SK-N-SH (cell line): ENCODE data around the gene IBSP.

Experiments
- ELF1 ChIP-seq: IDR thresholded peaks from 2 replicates; pipeline ENCODE4 v1.4.0; 2012
- MXI1 ChIP-seq: IDR thresholded peaks from 2 replicates; pipeline ENCODE4 v1.6.1; 2012; ENCODE audit warnings: mild to moderate bottlenecking, low read depth, low read length, improper control_type of control experiment
- POLR2AphosphoS5 ChIP-seq: IDR thresholded peaks from 2 replicates; pipeline ENCODE4 v1.6.1; 2012; ENCODE audit warnings: low read depth, low read length
- RAD21 ChIP-seq: IDR thresholded peaks from 2 replicates; pipeline ENCODE4 v1.6.1; 2012; ENCODE audit warnings: mild to moderate bottlenecking, low read length
- RXRA ChIP-seq: IDR thresholded peaks from 2 replicates; pipeline ENCODE4 v1.4.0; 2012; ENCODE audit warnings: low read depth, mild to moderate bottlenecking, borderline replicate concordance
- SMC3 ChIP-seq: IDR thresholded peaks from 2 replicates; pipeline ENCODE4 v1.6.1; 2012; ENCODE audit warnings: low read depth, low read length, improper control_type of control experiment
- TAF1 ChIP-seq: IDR thresholded peaks from 2 replicates; pipeline ENCODE4 v1.6.1; 2012; ENCODE audit warnings: low read depth, mild to moderate bottlenecking, low read length, moderate library complexity, borderline replicate concordance
- TF ChIP-seq, protein P1 (sequence below): IDR thresholded peaks from 2 replicates; pipeline ENCODE4 v1.6.1; 2012; ENCODE audit warnings: mild to moderate bottlenecking, low read depth, low read length, moderate library complexity
- TF ChIP-seq, protein P2 (sequence below): fragments of 200-600 bp; sonication (generic); IDR thresholded peaks from 2 replicates; pipeline ENCODE4 v1.6.1; 2017; ENCODE audit warnings: antibody characterized with exemption, mild to moderate bottlenecking, moderate library complexity
- TF ChIP-seq, protein P3 (sequence below): IDR thresholded peaks from 2 replicates; pipeline ENCODE4 v1.4.0; 2012; ENCODE audit warnings: low read depth, borderline replicate concordance
- TF ChIP-seq, protein P4 (sequence below): fragments of 150-350 bp; IDR thresholded peaks from 2 replicates; pipeline ENCODE4 v1.6.1; 2017; ENCODE audit warnings: antibody characterized with exemption, low read length, low read depth, borderline replicate concordance

DNA sequence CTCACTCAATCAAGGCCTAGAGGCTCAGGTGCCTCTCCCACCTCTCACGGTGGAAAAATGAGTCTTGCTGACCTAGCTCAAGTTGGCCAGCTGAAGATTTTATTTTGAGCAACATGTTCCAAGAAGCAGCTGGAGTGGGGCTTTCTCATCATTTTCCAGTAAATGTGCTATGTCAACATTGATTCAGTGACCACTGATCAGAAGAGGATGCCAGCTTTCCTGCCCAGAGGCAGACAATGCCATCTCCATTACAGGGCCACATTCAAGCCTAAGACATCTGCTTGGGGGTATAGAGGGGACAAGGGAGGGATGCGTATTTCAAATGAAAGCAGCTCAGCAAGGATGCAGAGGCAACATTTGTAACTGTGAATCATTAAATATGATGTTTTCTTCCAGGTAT, 36.4 kb downstream of the IBSP start:
- TF ChIP-seq, protein P1, sequence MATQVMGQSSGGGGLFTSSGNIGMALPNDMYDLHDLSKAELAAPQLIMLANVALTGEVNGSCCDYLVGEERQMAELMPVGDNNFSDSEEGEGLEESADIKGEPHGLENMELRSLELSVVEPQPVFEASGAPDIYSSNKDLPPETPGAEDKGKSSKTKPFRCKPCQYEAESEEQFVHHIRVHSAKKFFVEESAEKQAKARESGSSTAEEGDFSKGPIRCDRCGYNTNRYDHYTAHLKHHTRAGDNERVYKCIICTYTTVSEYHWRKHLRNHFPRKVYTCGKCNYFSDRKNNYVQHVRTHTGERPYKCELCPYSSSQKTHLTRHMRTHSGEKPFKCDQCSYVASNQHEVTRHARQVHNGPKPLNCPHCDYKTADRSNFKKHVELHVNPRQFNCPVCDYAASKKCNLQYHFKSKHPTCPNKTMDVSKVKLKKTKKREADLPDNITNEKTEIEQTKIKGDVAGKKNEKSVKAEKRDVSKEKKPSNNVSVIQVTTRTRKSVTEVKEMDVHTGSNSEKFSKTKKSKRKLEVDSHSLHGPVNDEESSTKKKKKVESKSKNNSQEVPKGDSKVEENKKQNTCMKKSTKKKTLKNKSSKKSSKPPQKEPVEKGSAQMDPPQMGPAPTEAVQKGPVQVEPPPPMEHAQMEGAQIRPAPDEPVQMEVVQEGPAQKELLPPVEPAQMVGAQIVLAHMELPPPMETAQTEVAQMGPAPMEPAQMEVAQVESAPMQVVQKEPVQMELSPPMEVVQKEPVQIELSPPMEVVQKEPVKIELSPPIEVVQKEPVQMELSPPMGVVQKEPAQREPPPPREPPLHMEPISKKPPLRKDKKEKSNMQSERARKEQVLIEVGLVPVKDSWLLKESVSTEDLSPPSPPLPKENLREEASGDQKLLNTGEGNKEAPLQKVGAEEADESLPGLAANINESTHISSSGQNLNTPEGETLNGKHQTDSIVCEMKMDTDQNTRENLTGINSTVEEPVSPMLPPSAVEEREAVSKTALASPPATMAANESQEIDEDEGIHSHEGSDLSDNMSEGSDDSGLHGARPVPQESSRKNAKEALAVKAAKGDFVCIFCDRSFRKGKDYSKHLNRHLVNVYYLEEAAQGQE = no peak
- TF ChIP-seq ELF1 (no peak), SMC3 (no peak), RAD21 (no peak), TAF1 (no peak), POLR2AphosphoS5 (no peak), MXI1 (no peak), RXRA (no peak)
- TF ChIP-seq, protein P2, sequence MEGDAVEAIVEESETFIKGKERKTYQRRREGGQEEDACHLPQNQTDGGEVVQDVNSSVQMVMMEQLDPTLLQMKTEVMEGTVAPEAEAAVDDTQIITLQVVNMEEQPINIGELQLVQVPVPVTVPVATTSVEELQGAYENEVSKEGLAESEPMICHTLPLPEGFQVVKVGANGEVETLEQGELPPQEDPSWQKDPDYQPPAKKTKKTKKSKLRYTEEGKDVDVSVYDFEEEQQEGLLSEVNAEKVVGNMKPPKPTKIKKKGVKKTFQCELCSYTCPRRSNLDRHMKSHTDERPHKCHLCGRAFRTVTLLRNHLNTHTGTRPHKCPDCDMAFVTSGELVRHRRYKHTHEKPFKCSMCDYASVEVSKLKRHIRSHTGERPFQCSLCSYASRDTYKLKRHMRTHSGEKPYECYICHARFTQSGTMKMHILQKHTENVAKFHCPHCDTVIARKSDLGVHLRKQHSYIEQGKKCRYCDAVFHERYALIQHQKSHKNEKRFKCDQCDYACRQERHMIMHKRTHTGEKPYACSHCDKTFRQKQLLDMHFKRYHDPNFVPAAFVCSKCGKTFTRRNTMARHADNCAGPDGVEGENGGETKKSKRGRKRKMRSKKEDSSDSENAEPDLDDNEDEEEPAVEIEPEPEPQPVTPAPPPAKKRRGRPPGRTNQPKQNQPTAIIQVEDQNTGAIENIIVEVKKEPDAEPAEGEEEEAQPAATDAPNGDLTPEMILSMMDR = no peak
- TF ChIP-seq, protein P3, sequence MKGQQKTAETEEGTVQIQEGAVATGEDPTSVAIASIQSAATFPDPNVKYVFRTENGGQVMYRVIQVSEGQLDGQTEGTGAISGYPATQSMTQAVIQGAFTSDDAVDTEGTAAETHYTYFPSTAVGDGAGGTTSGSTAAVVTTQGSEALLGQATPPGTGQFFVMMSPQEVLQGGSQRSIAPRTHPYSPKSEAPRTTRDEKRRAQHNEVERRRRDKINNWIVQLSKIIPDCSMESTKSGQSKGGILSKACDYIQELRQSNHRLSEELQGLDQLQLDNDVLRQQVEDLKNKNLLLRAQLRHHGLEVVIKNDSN = no peak
- TF ChIP-seq, protein P4, sequence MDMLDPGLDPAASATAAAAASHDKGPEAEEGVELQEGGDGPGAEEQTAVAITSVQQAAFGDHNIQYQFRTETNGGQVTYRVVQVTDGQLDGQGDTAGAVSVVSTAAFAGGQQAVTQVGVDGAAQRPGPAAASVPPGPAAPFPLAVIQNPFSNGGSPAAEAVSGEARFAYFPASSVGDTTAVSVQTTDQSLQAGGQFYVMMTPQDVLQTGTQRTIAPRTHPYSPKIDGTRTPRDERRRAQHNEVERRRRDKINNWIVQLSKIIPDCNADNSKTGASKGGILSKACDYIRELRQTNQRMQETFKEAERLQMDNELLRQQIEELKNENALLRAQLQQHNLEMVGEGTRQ = no peak
